ENCODE results near the gene FPR2. TPM values are rescaled to one million over a fixed set of nuclear protein-coding genes. Genes with fewer than 3 reads are reported as not detected.

FPR2 gene
- total RNA-seq, 2 experiments from 2014 or later, result not detected

DNA sequence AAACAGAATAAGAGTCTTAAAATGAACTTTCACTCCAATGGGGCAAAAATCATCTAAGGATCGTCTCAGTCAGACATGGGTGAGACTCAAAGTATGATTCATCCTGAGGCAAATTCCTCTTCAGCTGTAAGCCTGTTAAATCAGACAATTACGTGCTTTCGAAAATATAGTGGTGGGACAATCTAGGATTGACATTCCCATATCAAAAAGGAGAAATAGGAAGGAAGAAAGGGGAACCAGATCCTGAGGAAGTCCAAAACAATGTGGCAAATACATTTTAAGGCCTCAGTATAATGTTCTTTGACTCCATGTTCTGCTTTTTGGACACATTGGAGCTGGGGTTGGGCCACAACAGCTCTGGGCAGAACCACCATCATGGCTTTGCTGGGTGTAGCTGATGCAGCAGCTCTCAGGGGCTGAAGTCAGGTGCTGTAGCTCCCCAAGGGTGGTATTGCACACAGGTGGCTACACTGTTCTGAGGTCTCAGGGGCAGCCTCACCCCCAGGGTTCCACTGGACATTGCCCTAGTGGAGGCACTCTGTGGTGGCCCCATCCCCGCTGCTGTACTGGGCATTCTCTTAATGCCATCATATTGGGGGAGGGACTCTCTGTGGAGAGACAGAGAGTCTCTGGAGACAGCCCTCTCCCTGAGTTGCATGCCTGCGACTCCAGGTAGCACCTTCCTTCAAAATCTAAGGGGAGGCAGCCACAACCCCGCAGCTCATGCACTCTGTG is 28.2 kb downstream of the FPR2 start:
- H3K9me3 Mint-ChIP-seq, result peaks cover 9% of the 10 kb centered on the region
- intact Hi-C loops (cut with micrococcal nuclease), result no loop called here
- no peaks in the 10 kb centered on the region for H3K4me1 Mint-ChIP-seq (ENCODE audit: low read depth)
- no peak overlapping the region for H3K4me3 Mint-ChIP-seq
- ChIA-PET CTCF (no interaction called here), POLR2A (no interaction called here)
- no peak for DNase-seq
- H3K36me3 Mint-ChIP-seq, result no peaks in the 10 kb centered on the region
- peaks cover 6% of the 10 kb centered on the region for H3K27me3 Mint-ChIP-seq
- H3K27ac Mint-ChIP-seq, result no peak overlapping the region

DNA sequence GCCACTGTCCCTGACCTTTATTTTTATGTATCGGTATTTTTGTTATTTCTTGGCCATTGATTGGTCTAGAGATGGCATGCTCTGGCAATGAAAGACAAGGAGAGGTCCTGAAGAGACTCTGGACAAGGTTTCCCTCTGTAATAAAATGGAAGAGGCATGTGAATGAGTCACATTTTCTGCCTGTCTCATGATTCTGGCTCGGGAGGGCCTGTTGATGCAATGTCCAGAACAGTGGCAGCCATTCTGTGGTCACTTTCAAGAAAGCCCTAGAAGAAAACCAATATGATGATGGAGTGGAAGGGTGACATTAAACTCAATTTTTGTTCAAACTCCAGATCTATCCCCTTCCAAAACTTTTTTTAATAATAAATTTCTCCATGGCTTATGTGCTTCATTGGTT is 32.0 kb downstream of the FPR2 start:
- DNase-seq, result no peak
- ChIA-PET CTCF (no interaction called here), POLR2A (no interaction called here)
- H3K4me3 Mint-ChIP-seq, result no peak overlapping the region
- H3K4me1 Mint-ChIP-seq (ENCODE audit: low read depth), result no peaks in the 10 kb centered on the region
- intact Hi-C loops (cut with micrococcal nuclease), result no loop called here
- H3K36me3 Mint-ChIP-seq, result no peaks in the 10 kb centered on the region
- H3K27ac Mint-ChIP-seq, result no peak overlapping the region
- peaks cover 4% of the 10 kb centered on the region for H3K27me3 Mint-ChIP-seq
- peaks cover 5% of the 10 kb centered on the region for H3K9me3 Mint-ChIP-seq

DNA sequence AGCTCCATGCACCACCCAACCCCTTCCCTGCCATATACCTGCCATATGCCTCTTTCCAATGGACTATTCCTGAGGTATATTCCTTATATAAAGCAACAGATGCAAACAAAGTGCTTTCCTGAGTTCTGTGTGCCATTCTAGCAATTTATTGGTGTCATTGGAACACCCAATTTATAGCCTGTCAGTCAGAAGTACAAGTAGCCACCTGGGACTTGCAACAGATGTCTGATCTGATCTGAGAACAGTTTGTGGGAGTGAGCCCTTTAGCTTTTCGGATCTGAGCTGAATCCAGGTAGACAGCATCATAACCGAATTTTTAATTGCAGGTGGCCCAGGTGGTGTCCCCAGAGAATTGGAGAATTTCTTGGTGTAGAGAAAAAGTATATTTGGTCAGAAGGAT is 33.0 kb downstream of the FPR2 start:
- intact Hi-C loops (cut with micrococcal nuclease), result no loop called here
- no peaks in the 10 kb centered on the region for H3K4me1 Mint-ChIP-seq (ENCODE audit: low read depth)
- no peaks in the 10 kb centered on the region for H3K36me3 Mint-ChIP-seq
- ChIA-PET POLR2A (no interaction called here), CTCF (no interaction called here)
- no peak for DNase-seq
- no peak overlapping the region for H3K27ac Mint-ChIP-seq
- H3K27me3 Mint-ChIP-seq, result peaks cover under 1% of the 10 kb centered on the region
- H3K4me3 Mint-ChIP-seq, result no peak overlapping the region
- peaks cover 4% of the 10 kb centered on the region for H3K9me3 Mint-ChIP-seq

DNA sequence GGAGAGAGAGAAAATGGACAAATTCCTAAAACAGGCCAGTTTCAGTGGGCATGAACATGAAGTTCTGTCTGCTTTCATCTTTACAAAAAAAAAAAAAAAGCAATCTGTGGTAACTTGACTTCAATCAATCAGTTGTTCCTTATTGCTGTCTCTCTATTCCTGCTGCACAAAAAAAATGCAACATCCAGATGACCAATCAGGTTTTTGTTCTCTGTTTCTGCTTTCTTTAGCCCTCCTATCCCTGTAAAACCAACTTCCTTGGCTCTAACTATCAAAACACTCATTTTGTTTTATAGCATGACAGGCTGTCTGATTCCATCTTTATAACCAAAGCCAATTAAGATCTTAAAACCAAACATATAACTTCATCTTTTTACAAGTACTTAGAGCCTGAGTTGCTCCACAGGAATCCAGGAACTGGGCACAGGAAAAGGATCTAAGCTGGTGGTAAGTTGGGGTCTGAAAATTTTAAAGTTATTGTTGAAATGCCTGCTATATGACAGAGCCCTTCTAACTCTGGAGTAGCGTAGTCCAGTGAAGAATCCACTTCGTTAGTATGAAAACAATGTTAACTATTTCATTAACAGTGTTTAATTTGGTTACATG is 34.0 kb downstream of the FPR2 start, which contains the start of gene FPR3:
Gene FPR3 (plus strand): TSS at position 273 of the 606 bp plus-strand sequence. CDS start 28,592 bp downstream, outside the sequence.
- H3K36me3 Mint-ChIP-seq, result no peaks in the 10 kb centered on the region
- H3K9me3 Mint-ChIP-seq, result peaks cover 4% of the 10 kb centered on the region
- CTCF ChIA-PET, result no interaction called here
- no peaks in the 10 kb centered on the region for H3K4me1 Mint-ChIP-seq (ENCODE audit: low read depth)
- H3K27me3 Mint-ChIP-seq, result peaks cover 3% of the 10 kb centered on the region
- H3K4me3 Mint-ChIP-seq, result no peak within 1 kb of the TSS
- intact Hi-C loops (cut with micrococcal nuclease), result no loop called here
- no peak within 1 kb of the TSS for H3K27ac Mint-ChIP-seq
- POLR2A ChIA-PET, result no interaction called here
- no peak for DNase-seq

DNA sequence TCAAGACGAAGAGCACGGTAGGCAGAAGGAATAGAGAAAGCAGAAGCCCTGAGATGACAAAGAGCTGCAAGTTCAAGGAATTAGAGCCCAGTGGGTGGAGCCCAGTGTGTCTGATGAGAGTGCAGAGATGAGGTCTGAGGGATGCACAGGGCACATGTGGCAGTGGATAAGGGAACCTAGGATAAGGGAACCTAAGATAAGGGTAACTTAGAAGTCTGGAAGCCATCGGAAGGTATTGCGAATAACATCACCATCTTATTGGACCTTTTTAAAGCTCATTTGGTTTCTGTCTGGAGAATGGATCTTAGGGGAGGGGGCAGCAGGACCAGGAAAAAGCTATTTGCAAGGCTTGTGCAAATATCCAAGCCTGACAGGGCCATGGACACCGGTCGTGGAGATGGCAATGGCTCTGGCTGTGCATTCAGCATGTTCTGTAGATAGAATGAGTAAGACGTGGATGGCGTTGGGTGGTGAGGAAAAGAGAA is 35.3 kb downstream of the FPR2 start:
- peaks cover 3% of the 10 kb centered on the region for H3K27me3 Mint-ChIP-seq
- no peak overlapping the region for H3K4me3 Mint-ChIP-seq
- no peak for DNase-seq
- intact Hi-C loops (cut with micrococcal nuclease), result no loop called here
- peaks cover 4% of the 10 kb centered on the region for H3K9me3 Mint-ChIP-seq
- ChIA-PET CTCF (no interaction called here), POLR2A (no interaction called here)
- no peaks in the 10 kb centered on the region for H3K4me1 Mint-ChIP-seq (ENCODE audit: low read depth)
- H3K27ac Mint-ChIP-seq, result no peak overlapping the region
- H3K36me3 Mint-ChIP-seq, result no peaks in the 10 kb centered on the region

DNA sequence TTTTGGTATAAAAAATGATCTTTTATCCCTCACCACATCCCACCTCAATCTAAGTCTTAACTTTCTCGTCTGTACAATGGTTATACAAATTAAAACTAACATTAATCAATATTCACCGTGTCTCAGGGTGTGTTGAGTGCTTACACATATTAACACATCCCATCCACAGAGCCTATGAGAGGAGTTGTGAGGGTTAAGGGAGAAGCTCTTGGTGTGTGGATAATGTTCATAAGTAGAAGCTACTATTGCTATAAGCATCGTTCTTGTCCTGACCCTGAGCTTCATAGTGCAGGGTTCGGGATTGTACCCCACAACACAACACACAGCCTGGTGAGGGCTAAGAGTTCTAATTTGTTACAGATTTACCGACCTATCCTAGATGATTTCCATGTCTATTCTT is 36.5 kb downstream of the FPR2 start:
- intact Hi-C loops (cut with micrococcal nuclease), result no loop called here
- H3K4me1 Mint-ChIP-seq (ENCODE audit: low read depth), result no peaks in the 10 kb centered on the region
- no peaks in the 10 kb centered on the region for H3K36me3 Mint-ChIP-seq
- no peak overlapping the region for H3K27ac Mint-ChIP-seq
- ChIA-PET CTCF (no interaction called here), POLR2A (no interaction called here)
- H3K9me3 Mint-ChIP-seq, result peaks cover 4% of the 10 kb centered on the region
- H3K4me3 Mint-ChIP-seq, result no peak overlapping the region
- no peak for DNase-seq
- peaks cover 3% of the 10 kb centered on the region for H3K27me3 Mint-ChIP-seq

GRCh38 chr19:51798062-51798461 is 37.1 kb downstream of the FPR2 start:
- Mint-ChIP-seq H3K4me1 (ENCODE audit: low read depth) (no peaks in the 10 kb centered on the region), H3K4me3 (no peak overlapping the region), H3K36me3 (no peaks in the 10 kb centered on the region), H3K9me3 (peaks cover under 1% of the 10 kb centered on the region), H3K27ac (no peak overlapping the region), H3K27me3 (peaks cover 3% of the 10 kb centered on the region)
- CTCF ChIA-PET, result no interaction called here
- POLR2A ChIA-PET, result no interaction called here
- intact Hi-C loops (cut with micrococcal nuclease), result no loop called here
- DNase-seq, result no peak

- H3K9me3 Mint-ChIP-seq, result peaks cover 4% of the 10 kb centered on the region
- ChIA-PET CTCF (no interaction called here), POLR2A (no interaction called here)
- H3K4me3 Mint-ChIP-seq, result no peak overlapping the region
- intact Hi-C loops (cut with micrococcal nuclease), result no loop called here
- no peaks in the 10 kb centered on the region for H3K4me1 Mint-ChIP-seq (ENCODE audit: low read depth)
- H3K27ac Mint-ChIP-seq, result no peak overlapping the region
- H3K27me3 Mint-ChIP-seq, result peaks cover 3% of the 10 kb centered on the region
- DNase-seq, result no peak
- H3K36me3 Mint-ChIP-seq, result no peaks in the 10 kb centered on the region
Observed at GRCh38 chr19:51799034-51799773, 38.2 kb downstream of the FPR2 start.

GRCh38 chr19:51799774-51800472 is 38.9 kb downstream of the FPR2 start:
- H3K27ac Mint-ChIP-seq, result no peak overlapping the region
- DNase-seq, result no peak
- ChIA-PET POLR2A (no interaction called here), CTCF (no interaction called here)
- peaks cover 3% of the 10 kb centered on the region for H3K27me3 Mint-ChIP-seq
- no peaks in the 10 kb centered on the region for H3K36me3 Mint-ChIP-seq
- intact Hi-C loops (cut with micrococcal nuclease), result no loop called here
- peaks cover 8% of the 10 kb centered on the region for H3K9me3 Mint-ChIP-seq
- no peaks in the 10 kb centered on the region for H3K4me1 Mint-ChIP-seq (ENCODE audit: low read depth)
- no peak overlapping the region for H3K4me3 Mint-ChIP-seq

GRCh38 chr19:51800473-51801244 is 39.7 kb downstream of the FPR2 start:
- CTCF ChIA-PET, result no interaction called here
- no peak for DNase-seq
- intact Hi-C loops (cut with micrococcal nuclease), result no loop called here
- H3K27ac Mint-ChIP-seq, result no peak overlapping the region
- H3K27me3 Mint-ChIP-seq, result peaks cover 3% of the 10 kb centered on the region
- no peaks in the 10 kb centered on the region for H3K36me3 Mint-ChIP-seq
- POLR2A ChIA-PET, result no interaction called here
- peaks cover 10% of the 10 kb centered on the region for H3K9me3 Mint-ChIP-seq
- H3K4me3 Mint-ChIP-seq, result no peak overlapping the region
- H3K4me1 Mint-ChIP-seq (ENCODE audit: low read depth), result no peaks in the 10 kb centered on the region

DNA sequence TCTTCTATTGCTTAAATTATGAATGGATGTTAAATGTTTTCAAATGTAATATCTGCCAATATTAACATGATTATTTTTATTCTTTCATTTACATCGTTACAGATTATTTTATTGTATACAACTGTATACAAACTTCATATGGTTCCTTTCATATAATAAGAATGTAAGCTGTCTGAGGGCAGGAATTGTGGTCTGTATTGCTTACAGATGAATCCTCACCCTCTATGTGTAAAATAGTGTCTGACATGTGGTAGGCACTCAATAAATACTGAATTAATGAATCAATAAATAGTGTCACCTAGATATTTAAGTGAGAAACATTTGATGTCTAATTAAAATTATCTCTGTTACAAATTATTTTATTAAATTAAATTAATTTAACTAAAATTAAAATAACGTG is 41.8 kb downstream of the FPR2 start:
- intact Hi-C loops (cut with micrococcal nuclease), result no loop called here
- ChIA-PET POLR2A (no interaction called here), CTCF (no interaction called here)
- Mint-ChIP-seq H3K36me3 (no peaks in the 10 kb centered on the region), H3K27ac (no peak overlapping the region), H3K4me3 (no peak overlapping the region), H3K9me3 (peaks cover 14% of the 10 kb centered on the region), H3K4me1 (ENCODE audit: low read depth) (no peaks in the 10 kb centered on the region), H3K27me3 (peaks cover 3% of the 10 kb centered on the region)
- DNase-seq, result no peak

GRCh38 chr19:51803519-51803918 is 42.5 kb downstream of the FPR2 start:
- intact Hi-C loops (cut with micrococcal nuclease), result no loop called here
- ChIA-PET POLR2A (no interaction called here), CTCF (no interaction called here)

More at GRCh38 chr19:51803519-51803918, 42.5 kb downstream of the FPR2 start:
- DNase-seq, result no peak
- no peaks in the 10 kb centered on the region for H3K36me3 Mint-ChIP-seq
- H3K4me1 Mint-ChIP-seq (ENCODE audit: low read depth), result no peaks in the 10 kb centered on the region
- H3K27ac Mint-ChIP-seq, result no peak overlapping the region
- peaks cover 14% of the 10 kb centered on the region for H3K9me3 Mint-ChIP-seq
- H3K27me3 Mint-ChIP-seq, result peaks cover 3% of the 10 kb centered on the region
- no peak overlapping the region for H3K4me3 Mint-ChIP-seq

All from activated CD4-positive, alpha-beta memory T cell treated with anti-CD3 and anti-CD28 coated beads for 36 hours (primary cell).